H9 (cell line): Measurements from ENCODE around the gene P4HTM. TPM values are rescaled to one million over a fixed set of nuclear protein-coding genes. Genes with fewer than 3 reads are reported as not detected.
A peak's percentile ranks its signal among the peaks of the same experiment; 100 is the strongest.

ENCODE experiments used
- DNase-seq: peaks from one replicate; pipeline ENCODE4 v3.0.0-alpha.2; 2017
- H2AFZ ChIP-seq: one replicate; pipeline ENCODE4 v1.6.1; 2013; ENCODE audit warnings: mild to moderate bottlenecking, low read length, control low read depth, moderate library complexity
- H2AK5ac ChIP-seq: 2 replicates; pipeline ENCODE4 v1.6.1; 2013; ENCODE audit warnings: low read length, control low read depth, mixed read lengths; ENCODE audit not compliant: insufficient read length
- H2BK120ac ChIP-seq: one replicate; pipeline ENCODE4 v1.6.1; 2013; ENCODE audit warnings: low read depth, mild to moderate bottlenecking, low read length, control low read depth, inconsistent platforms; ENCODE audit not compliant: poor library complexity, severe bottlenecking
- H2BK12ac ChIP-seq: 2 replicates; pipeline ENCODE4 v1.6.1; 2013; ENCODE audit warnings: low read length, control low read depth, mixed read lengths, low read depth; ENCODE audit not compliant: insufficient read length
- H2BK15ac ChIP-seq: 2 replicates; pipeline ENCODE4 v1.6.1; 2013; ENCODE audit warnings: low read depth, low read length, control low read depth
- H2BK20ac ChIP-seq: one replicate; pipeline ENCODE4 v1.6.1; 2013; ENCODE audit warnings: low read depth, mild to moderate bottlenecking, low read length, control low read depth, inconsistent platforms; ENCODE audit not compliant: poor library complexity, severe bottlenecking
- H2BK5ac ChIP-seq: 2 replicates; pipeline ENCODE4 v1.6.1; 2013; ENCODE audit warnings: low read length, control low read depth, mixed read lengths; ENCODE audit not compliant: insufficient read length
- H3K14ac ChIP-seq: 2 replicates; pipeline ENCODE4 v1.6.1; 2013; ENCODE audit warnings: low read length, control low read depth; ENCODE audit not compliant: insufficient read depth
- H3K18ac ChIP-seq: 2 replicates; pipeline ENCODE4 v1.6.1; 2013; ENCODE audit warnings: low read depth, mild to moderate bottlenecking, mixed read lengths, low read length, control low read depth; ENCODE audit not compliant: insufficient read length
- H3K23ac ChIP-seq: 2 replicates; pipeline ENCODE4 v1.6.1; 2013; ENCODE audit warnings: low read length, control low read depth, mixed read lengths, low read depth; ENCODE audit not compliant: insufficient read length
- H3K23me2 ChIP-seq: 2 replicates; pipeline ENCODE4 v1.6.1; 2013; ENCODE audit warnings: low read depth, mild to moderate bottlenecking, mixed read lengths, low read length, control low read depth; ENCODE audit not compliant: insufficient read length, poor library complexity, severe bottlenecking
- H3K27ac ChIP-seq: 2 replicates; pipeline ENCODE4 v1.5.1; 2013; ENCODE audit warnings: low read length, control low read depth, mixed read lengths, low read depth; ENCODE audit not compliant: insufficient read length
- H3K27me3 ChIP-seq: 2 replicates; pipeline ENCODE4 v1.6.1; 2013; ENCODE audit warnings: low read length, control low read depth, inconsistent platforms; ENCODE audit not compliant: insufficient read depth
- H3K4ac ChIP-seq: 2 replicates; pipeline ENCODE4 v1.6.1; 2013; ENCODE audit warnings: low read depth, mild to moderate bottlenecking, control low read depth, inconsistent platforms, low read length, moderate library complexity
- H3K4me1 ChIP-seq: 2 replicates; pipeline ENCODE4 v1.6.1; 2013; ENCODE audit warnings: low read length, control low read depth, inconsistent platforms; ENCODE audit not compliant: insufficient read depth
- H3K4me2 ChIP-seq: 2 replicates; pipeline ENCODE4 v1.6.1; 2013; ENCODE audit warnings: low read length, control low read depth, mixed read lengths; ENCODE audit not compliant: insufficient read length, insufficient read depth
- H3K56ac ChIP-seq: 2 replicates; pipeline ENCODE4 v1.6.1; 2013; ENCODE audit warnings: low read depth, mild to moderate bottlenecking, mixed read lengths, low read length, control low read depth; ENCODE audit not compliant: insufficient read length
- H3K79me1 ChIP-seq: 2 replicates; pipeline ENCODE4 v1.6.1; 2013; ENCODE audit warnings: low read depth, mild to moderate bottlenecking, moderate library complexity, low read length, control low read depth, inconsistent platforms; ENCODE audit not compliant: insufficient read depth, poor library complexity, severe bottlenecking
- H3K79me2 ChIP-seq: 2 replicates; pipeline ENCODE4 v1.6.1; 2013; ENCODE audit warnings: low read length, control low read depth, inconsistent platforms; ENCODE audit not compliant: insufficient read depth
- H3K9ac ChIP-seq: 2 replicates; pipeline ENCODE4 v1.6.1; 2013; ENCODE audit warnings: low read length, control low read depth, mixed read lengths; ENCODE audit not compliant: insufficient read length; ENCODE audit errors: extremely low read depth
- H3K9me3 ChIP-seq: one replicate; pipeline ENCODE4 v1.6.1; 2013; ENCODE audit warnings: low read depth, low read length, inconsistent platforms; ENCODE audit not compliant: control insufficient read depth
- H3T11ph ChIP-seq: one replicate; pipeline ENCODE4 v1.6.1; 2013; ENCODE audit warnings: mild to moderate bottlenecking, low read length, control low read depth, inconsistent platforms
- H4K20me1 ChIP-seq: one replicate; pipeline ENCODE4 v1.6.1; 2013; ENCODE audit not compliant: control insufficient read depth, insufficient read length, insufficient read depth
- H4K5ac ChIP-seq: 2 replicates; pipeline ENCODE4 v1.6.1; 2013; ENCODE audit warnings: low read depth, mild to moderate bottlenecking, mixed read lengths, low read length, control low read depth; ENCODE audit not compliant: insufficient read length
- H4K8ac ChIP-seq: replicated peaks from 2 replicates; pipeline ENCODE4 v1.6.1; 2013; ENCODE audit warnings: low read length, control low read depth, mixed read lengths, low read depth; ENCODE audit not compliant: insufficient read length
- H4K91ac ChIP-seq: 2 replicates; pipeline ENCODE4 v1.6.1; 2013; ENCODE audit warnings: low read depth, mild to moderate bottlenecking, moderate library complexity, mixed read lengths, low read length, control low read depth; ENCODE audit not compliant: insufficient read length
- H3K27ac Mint-ChIP-seq, 3 experiments: 2 replicates in 2 of 3; 3 replicates in 1 of 3; pipeline ENCODE4 v1.8.0; 2020 to 2021; ENCODE audit warnings: mixed read lengths in 3 of 3, mild to moderate bottlenecking in 1 of 3, moderate library complexity in 1 of 3
- H3K27me3 Mint-ChIP-seq: 2 replicates; pipeline ENCODE4 v1.8.0; 2021; ENCODE audit warnings: low read depth, mild to moderate bottlenecking, moderate library complexity, mixed read lengths
- H3K36me3 Mint-ChIP-seq, 3 experiments: 2 replicates in 2 of 3; 3 replicates in 1 of 3; pipeline ENCODE4 v1.8.0; 2020 to 2021; ENCODE audit warnings: low read depth in 3 of 3, mixed read lengths in 3 of 3; ENCODE audit not compliant: insufficient read depth in 1 of 3
- H3K4me1 Mint-ChIP-seq, 2 experiments: 2 replicates each; pipeline ENCODE4 v1.8.0; 2020; ENCODE audit warnings: mixed read lengths in 2 of 2
- H3K4me3 Mint-ChIP-seq, 2 experiments: 2 replicates in 1 of 2; 3 replicates in 1 of 2; pipeline ENCODE4 v1.8.0; 2020 to 2021; ENCODE audit warnings: mild to moderate bottlenecking in 2 of 2, mixed read lengths in 2 of 2, moderate library complexity in 1 of 2
- H3K9me3 Mint-ChIP-seq, 2 experiments: 2 replicates in 1 of 2; 3 replicates in 1 of 2; pipeline ENCODE4 v1.8.0; 2020; ENCODE audit warnings: mild to moderate bottlenecking in 2 of 2, mixed read lengths in 2 of 2, moderate library complexity in 1 of 2
- WGBS: extraction: QIAGEN DNeasy Blood & Tissue Kit; methylation state at CpG from one replicate; pipeline ENCODE4 v1.1.7; 2013; ENCODE audit warnings: missing lambda C conversion rate, low lambda C conversion rate, mixed read lengths; ENCODE audit not compliant: insufficient read length; ENCODE audit errors: extremely low coverage; 5-methylcytosine and 5-hydroxymethylcytosine counted together
- total RNA-seq: library from RNA; stranded (reverse); gene quantifications from 2 replicates; pipeline ENCODE4 v1.2.1, GENCODE V29; 2021
- TF ChIP-seq, protein P1 (sequence below): fragments of 200-600 bp; sonication (generic); conservative IDR thresholded peaks from 3 replicates; pipeline ENCODE4 v1.8.0; 2021; ENCODE audit warnings: antibody characterized with exemption, mild to moderate bottlenecking

P4HTM gene
- total RNA-seq, 1 experiment from 2014 or later, result 36.0 TPM

DNA sequence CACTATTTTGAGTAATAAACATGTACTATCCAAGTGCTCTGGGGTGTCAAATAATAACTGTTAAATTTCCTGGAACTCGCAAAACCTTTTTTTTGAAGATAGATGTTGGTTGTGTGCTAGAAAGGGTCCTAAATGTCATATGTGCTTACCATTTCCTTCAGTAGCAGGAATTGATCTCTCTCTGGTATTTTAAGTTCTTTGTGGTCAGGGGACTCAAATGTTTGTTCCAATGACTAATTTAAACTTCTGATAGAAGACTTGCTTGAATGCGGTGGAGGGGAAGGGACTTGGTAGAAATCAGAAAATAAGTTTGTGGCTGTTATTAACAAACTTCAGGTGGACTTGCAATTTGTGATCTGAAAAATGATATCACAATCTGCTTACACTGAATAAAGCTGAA is 44.6 kb upstream of the P4HTM start:
- H3K4ac ChIP-seq, result no peak overlapping the region

More for the DNA sequence above, 44.6 kb upstream of the P4HTM start:
- H3K4me1 ChIP-seq, result no peaks in the 10 kb centered on the region
- H3K4me2 ChIP-seq, result no peak overlapping the region
- H3K23me2 ChIP-seq, result no peaks in the 10 kb centered on the region
- H2BK12ac ChIP-seq, result no peak overlapping the region
- WGBS, result no CpG with 5 or more reads among the region's 2 CpGs
- no peak overlapping the region for H4K91ac ChIP-seq
- H3K56ac ChIP-seq, result no peak overlapping the region
- peaks cover 4 to 6% of the 10 kb centered on the region in 2 experiments; a peak in 3 of 4 replicates for H3K4me1 Mint-ChIP-seq
- H3K9me3 Mint-ChIP-seq, result no peaks in the 10 kb centered on the region
- H2AFZ ChIP-seq, result no peak overlapping the region
- H4K8ac ChIP-seq, result no peak overlapping the region
- no peaks in the 10 kb centered on the region for H3K27me3 ChIP-seq
- H3K36me3 Mint-ChIP-seq, result peaks cover 13 to 17% (median 13%) of the 10 kb centered on the region in 3 experiments; a peak in 6 of 7 replicates
- no peak for DNase-seq
- no peak overlapping the region for H2BK5ac ChIP-seq
- TF ChIP-seq, protein P1, sequence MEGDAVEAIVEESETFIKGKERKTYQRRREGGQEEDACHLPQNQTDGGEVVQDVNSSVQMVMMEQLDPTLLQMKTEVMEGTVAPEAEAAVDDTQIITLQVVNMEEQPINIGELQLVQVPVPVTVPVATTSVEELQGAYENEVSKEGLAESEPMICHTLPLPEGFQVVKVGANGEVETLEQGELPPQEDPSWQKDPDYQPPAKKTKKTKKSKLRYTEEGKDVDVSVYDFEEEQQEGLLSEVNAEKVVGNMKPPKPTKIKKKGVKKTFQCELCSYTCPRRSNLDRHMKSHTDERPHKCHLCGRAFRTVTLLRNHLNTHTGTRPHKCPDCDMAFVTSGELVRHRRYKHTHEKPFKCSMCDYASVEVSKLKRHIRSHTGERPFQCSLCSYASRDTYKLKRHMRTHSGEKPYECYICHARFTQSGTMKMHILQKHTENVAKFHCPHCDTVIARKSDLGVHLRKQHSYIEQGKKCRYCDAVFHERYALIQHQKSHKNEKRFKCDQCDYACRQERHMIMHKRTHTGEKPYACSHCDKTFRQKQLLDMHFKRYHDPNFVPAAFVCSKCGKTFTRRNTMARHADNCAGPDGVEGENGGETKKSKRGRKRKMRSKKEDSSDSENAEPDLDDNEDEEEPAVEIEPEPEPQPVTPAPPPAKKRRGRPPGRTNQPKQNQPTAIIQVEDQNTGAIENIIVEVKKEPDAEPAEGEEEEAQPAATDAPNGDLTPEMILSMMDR, result no peak
- H3K14ac ChIP-seq, result no peak overlapping the region
- H2BK120ac ChIP-seq, result no peak overlapping the region
- H2BK20ac ChIP-seq, result no peak overlapping the region
- no peaks in the 10 kb centered on the region for H3K9me3 ChIP-seq
- H2BK15ac ChIP-seq, result no peak overlapping the region
- H3T11ph ChIP-seq, result no peak overlapping the region
- H3K27ac Mint-ChIP-seq, result peak overlapping the region in 1 of 3 experiments; percentile 30; a peak in 1 of 7 replicates
- no peak overlapping the region for H3K23ac ChIP-seq
- H4K5ac ChIP-seq, result no peak overlapping the region
- H3K18ac ChIP-seq, result no peak overlapping the region
- no peaks in the 10 kb centered on the region; the same call in 1 of the 2 replicates for H3K79me2 ChIP-seq
- no peak overlapping the region for H3K9ac ChIP-seq
- no peaks in the 10 kb centered on the region for H4K20me1 ChIP-seq
- H3K79me1 ChIP-seq, result no peaks in the 10 kb centered on the region
- no peak overlapping the region for H3K4me3 Mint-ChIP-seq
- no peak overlapping the region for H3K27ac ChIP-seq
- H3K27me3 Mint-ChIP-seq, result no peaks in the 10 kb centered on the region
- no peak overlapping the region for H2AK5ac ChIP-seq
